GM12874 (cell line): ENCODE results near the gene ARHGEF3.

Source experiments
- CTCF ChIP-seq: IDR thresholded peaks from 2 replicates; pipeline ENCODE4 v1.5.1; 2011; ENCODE audit warnings: low read depth, mild to moderate bottlenecking, control low read depth, low read length, moderate library complexity; ENCODE audit not compliant: insufficient read depth

Gene ARHGEF3

GRCh38 chr3:56775838-56776555, 25.8 kb downstream of the ARHGEF3 start:
- no peak for TF ChIP-seq CTCF

- TF ChIP-seq CTCF: no peak
Observed at GRCh38 chr3:56775445-56775837, 26.3 kb downstream of the ARHGEF3 start.

GRCh38 chr3:56773986-56774385, 27.8 kb downstream of the ARHGEF3 start:
- no peak for TF ChIP-seq CTCF

GRCh38 chr3:56772952-56773938, 28.5 kb downstream of the ARHGEF3 start:
- no peak for TF ChIP-seq CTCF

GRCh38 chr3:56771376-56771775, 30.4 kb downstream of the ARHGEF3 start:
- TF ChIP-seq CTCF: no peak

- no peak for TF ChIP-seq CTCF
Observed at GRCh38 chr3:56769116-56769707, 32.5 kb downstream of the ARHGEF3 start.
